OCI-LY1 (cell line): ENCODE measurements around the gene KPTN.
A peak's percentile ranks its signal among the peaks of the same experiment; 100 is the strongest.

Source experiments
- H2AFZ ChIP-seq: fragments of 200-600 bp; sonication (generic), shearing (Covaris generic); 2 replicates; pipeline ENCODE4 v1.6.0; 2014; ENCODE audit warnings: antibody characterized with exemption, mild to moderate bottlenecking, low read length
- H3F3A ChIP-seq: fragments of 200-600 bp; sonication (generic), shearing (Covaris generic); 2 replicates; pipeline ENCODE4 v1.6.0; 2014; ENCODE audit warnings: mild to moderate bottlenecking, antibody characterized with exemption, low read length, moderate library complexity; ENCODE audit not compliant: insufficient read depth
- H3K27ac ChIP-seq: fragments of 200-600 bp; sonication (generic); 2 replicates; pipeline ENCODE4 v1.5.1; 2014; ENCODE audit warnings: low read length, mixed run types, mild to moderate bottlenecking, low read depth; ENCODE audit not compliant: poor library complexity, severe bottlenecking
- H3K27me3 ChIP-seq: fragments of 200-600 bp; sonication (generic); 2 replicates; pipeline ENCODE4 v1.6.0; 2014; ENCODE audit warnings: antibody characterized with exemption, mild to moderate bottlenecking, low read length, moderate library complexity; ENCODE audit not compliant: insufficient read depth
- H3K36me3 ChIP-seq: fragments of 200-600 bp; sonication (generic); 2 replicates; pipeline ENCODE4 v1.6.1; 2014; ENCODE audit warnings: mild to moderate bottlenecking, antibody characterized with exemption, low read length, moderate library complexity, mixed read lengths; ENCODE audit not compliant: insufficient read depth
- H3K4me1 ChIP-seq: fragments of 200-600 bp; sonication (generic); 2 replicates; pipeline ENCODE4 v1.5.1; 2014; ENCODE audit warnings: mild to moderate bottlenecking, low read length, moderate library complexity; ENCODE audit not compliant: insufficient read depth, severe bottlenecking
- H3K4me2 ChIP-seq: fragments of 200-600 bp; sonication (generic), shearing (Covaris generic); 2 replicates; pipeline ENCODE4 v1.6.1; 2014; ENCODE audit warnings: low read length
- H3K4me3 ChIP-seq: fragments of 200-600 bp; sonication (generic); 2 replicates; pipeline ENCODE4 v1.5.1; 2014; ENCODE audit warnings: low read length, low read depth, mild to moderate bottlenecking, mixed read lengths; ENCODE audit not compliant: poor library complexity, severe bottlenecking
- H3K79me2 ChIP-seq: fragments of 200-600 bp; shearing (Covaris generic); 2 replicates; pipeline ENCODE4 v1.6.1; 2016; ENCODE audit warnings: mixed run types, low read length, mixed read lengths; ENCODE audit not compliant: insufficient read depth
- H3K9ac ChIP-seq: fragments of 200-600 bp; sonication (generic), shearing (Covaris generic); 2 replicates; pipeline ENCODE4 v1.6.1; 2014; ENCODE audit warnings: mild to moderate bottlenecking, low read length, mixed read lengths
- H3K9me2 ChIP-seq: fragments of 200-600 bp; sonication (generic), shearing (Covaris generic); 2 replicates; pipeline ENCODE4 v1.6.1; 2014; ENCODE audit warnings: low read depth, mild to moderate bottlenecking, low read length, mixed read lengths
- H3K9me3 ChIP-seq: fragments of 200-600 bp; shearing (Covaris generic); 2 replicates; pipeline ENCODE4 v1.6.1; 2014; ENCODE audit warnings: low read length, mixed read lengths
- H4K20me1 ChIP-seq: fragments of 200-600 bp; sonication (generic), shearing (Covaris generic); 2 replicates; pipeline ENCODE4 v1.6.0; 2016; ENCODE audit warnings: mild to moderate bottlenecking, low read length; ENCODE audit not compliant: insufficient read depth
- CTCF ChIP-seq: fragments of 200-600 bp; sonication (generic), shearing (Covaris generic); IDR thresholded peaks from 2 replicates; pipeline ENCODE4 v1.5.1; 2017; ENCODE audit warnings: mild to moderate bottlenecking, antibody characterized with exemption, low read length, moderate library complexity, mixed read lengths
- EZH2 ChIP-seq: fragments of 200-600 bp; sonication (generic), shearing (Covaris generic); IDR thresholded peaks from 2 replicates; pipeline ENCODE4 v1.8.0; 2017; ENCODE audit warnings: borderline replicate concordance, mixed run types, mild to moderate bottlenecking, antibody characterized with exemption, low read length, moderate library complexity, mixed read lengths

Gene KPTN

GRCh38 chr19:47490031-47490430, 6.0 kb upstream of the KPTN start:
- peaks cover 29% of the 10 kb centered on the region; the same call in 1 of the 2 replicates for H3K36me3 ChIP-seq
- no peaks in the 10 kb centered on the region for H3K9me2 ChIP-seq
- H3K27ac ChIP-seq, result no peak overlapping the region
- H3K27me3 ChIP-seq, result no peaks in the 10 kb centered on the region
- no peaks in the 10 kb centered on the region for H3K9me3 ChIP-seq
- H3K4me3 ChIP-seq, result no peak overlapping the region
- peaks cover 12% of the 10 kb centered on the region for H3K4me1 ChIP-seq
- no peaks in the 10 kb centered on the region for H4K20me1 ChIP-seq
- H3K79me2 ChIP-seq, result no peaks in the 10 kb centered on the region
- H2AFZ ChIP-seq, result no peak overlapping the region
- H3K4me2 ChIP-seq, result no peak overlapping the region
- H3F3A ChIP-seq, result no peaks in the 10 kb centered on the region
- TF ChIP-seq CTCF, result no peak
- TF ChIP-seq EZH2, result no peak
- H3K9ac ChIP-seq, result no peak overlapping the region

- Histone ChIP-seq H4K20me1 (no peaks in the 10 kb centered on the region), H3K4me1 (peaks cover 19% of the 10 kb centered on the region), H3K36me3 (peaks cover 29% of the 10 kb centered on the region; the same call in 1 of the 2 replicates), H2AFZ (no peak overlapping the region), H3F3A (no peaks in the 10 kb centered on the region), H3K4me3 (no peak overlapping the region), H3K4me2 (no peak overlapping the region), H3K9ac (no peak overlapping the region), H3K27me3 (no peaks in the 10 kb centered on the region), H3K27ac (no peak overlapping the region), H3K9me3 (no peaks in the 10 kb centered on the region), H3K9me2 (no peaks in the 10 kb centered on the region), H3K79me2 (no peaks in the 10 kb centered on the region)
- TF ChIP-seq EZH2 (no peak), CTCF (no peak)
These were observed 5.3 kb upstream of the KPTN start for GRCh38 chr19:47489072-47489914.

- H3K36me3 ChIP-seq, result peaks cover 29% of the 10 kb centered on the region; the same call in 1 of the 2 replicates
- no peaks in the 10 kb centered on the region for H3K9me2 ChIP-seq
- H3K27me3 ChIP-seq, result no peaks in the 10 kb centered on the region
- peak overlapping the region; percentile 2 for H3K27ac ChIP-seq
- no peak overlapping the region for H3K9ac ChIP-seq
- no peaks in the 10 kb centered on the region for H3K79me2 ChIP-seq
- TF ChIP-seq CTCF (no peak), EZH2 (no peak)
- H4K20me1 ChIP-seq, result no peaks in the 10 kb centered on the region
- no peaks in the 10 kb centered on the region for H3K9me3 ChIP-seq
- no peak overlapping the region for H2AFZ ChIP-seq
- H3K4me2 ChIP-seq, result no peak overlapping the region
- no peak overlapping the region for H3K4me3 ChIP-seq
- H3F3A ChIP-seq, result no peaks in the 10 kb centered on the region
- peaks cover 23% of the 10 kb centered on the region for H3K4me1 ChIP-seq
These were observed 3.8 kb upstream of the KPTN start for GRCh38 chr19:47487551-47488515.
